ENCODE results near the gene RAX2. TPM values are rescaled to one million over a fixed set of nuclear protein-coding genes. Genes with fewer than 3 reads are reported as not detected.

Gene RAX2
- total and polyA plus RNA-seq, 2 of the 13 experiments (the other 11 are each of a cell fraction or from before 2014, with no cell fraction given), result not detected

GRCh38 chr19:3761382-3762129 lies 10.5 kb downstream of the RAX2 start, which contains the start of gene APBA3 (continued):
- no peak; the same call in 1 of the 2 replicates for TF ChIP-seq HNF4G (IDR thresholded peaks at IDR 0.05; ENCODE audit: borderline replicate concordance, low read depth, low read length)
- TF ChIP-seq HNF4G (CRISPR knock-in tag; IDR thresholded peaks at IDR 0.05; ENCODE audit: borderline replicate concordance, low read depth), result no peak
- no peak for TF ChIP-seq ZNF891 (CRISPR knock-in tag; IDR thresholded peaks at IDR 0.05)
- no peak for TF ChIP-seq ZNF841 (CRISPR knock-in tag; IDR thresholded peaks at IDR 0.05; ENCODE audit: borderline replicate concordance)
- no peak for TF ChIP-seq NBN (conservative IDR thresholded peaks at IDR 0.05)
- TF ChIP-seq ZNF318 (CRISPR knock-in tag; IDR thresholded peaks at IDR 0.05), result no peak
- no peak for TF ChIP-seq ZNF44 (CRISPR knock-in tag; IDR thresholded peaks at IDR 0.05)
- no peak for TF ChIP-seq CERS6 (CRISPR knock-in tag; IDR thresholded peaks at IDR 0.05)
- TF ChIP-seq ZNF740 (CRISPR knock-in tag; IDR thresholded peaks at IDR 0.05), result 0 out of 2 replicates have a peak, but pooled peaks have one; percentile 37
- no peak for TF ChIP-seq SSRP1 (CRISPR knock-in tag; IDR thresholded peaks at IDR 0.05)
- no peak for TF ChIP-seq SOX6 (IDR thresholded peaks at IDR 0.05)
- no peak for TF ChIP-seq SOX6 (CRISPR knock-in tag; IDR thresholded peaks at IDR 0.05)
- no peak for TF ChIP-seq CSRNP2 (CRISPR knock-in tag; conservative IDR thresholded peaks at IDR 0.05; ENCODE audit: low read depth)
- TF ChIP-seq ZNF564 (CRISPR knock-in tag; IDR thresholded peaks at IDR 0.05), result no peak
- TF ChIP-seq CREB3 (CRISPR knock-in tag; IDR thresholded peaks at IDR 0.05), result no peak
- no peak for TF ChIP-seq ESRRA (CRISPR knock-in tag; IDR thresholded peaks at IDR 0.05; ENCODE audit: low read depth)
- peak; percentile 49; the same call in 1 of the 2 replicates for TF ChIP-seq ZNF768 (CRISPR knock-in tag; IDR thresholded peaks at IDR 0.05)
- peak; percentile 72; the same call in 1 of the 2 replicates for TF ChIP-seq ZNF556 (CRISPR knock-in tag; IDR thresholded peaks at IDR 0.05; ENCODE audit: borderline replicate concordance)
